Measurements from ENCODE around the gene PSMB9. TPM values are rescaled to one million over a fixed set of nuclear protein-coding genes. Genes with fewer than 3 reads are reported as not detected.

Gene PSMB9
- total RNA-seq, 1 experiment from 2014 or later: 120 TPM

GRCh38 chr6:32855467-32856174, 1.6 kb downstream of the PSMB9 start:
- TF ChIP-seq CTCF (IDR thresholded peaks at IDR 0.05; ENCODE audit: unreplicated experiment): no peak
- Mint-ChIP-seq H3K9me3 (ENCODE audit: low read depth, unreplicated experiment) (no peaks in the 10 kb centered on the region), H3K27me3 (ENCODE audit: unreplicated experiment) (no peaks in the 10 kb centered on the region), H3K4me1 (ENCODE audit: low read depth, unreplicated experiment) (peaks cover 31% of the 10 kb centered on the region), H3K36me3 (ENCODE audit: insufficient read depth, unreplicated experiment) (peaks cover 28% of the 10 kb centered on the region), H3K27ac (ENCODE audit: unreplicated experiment) (no peak overlapping the region), H3K4me3 (ENCODE audit: low read depth, unreplicated experiment) (peak overlapping the region; percentile 100)
- CTCF ChIA-PET: interaction anchor here (0.5 to 4.1 kb wide), 6 partner anchors 11 to 1388 kb away, joined by 3 to 31 read pairs (median 14); partner anchors contain the start of genes PSMB8 and TAP2
- no peak for DNase-seq
- intact Hi-C loops (cut with micrococcal nuclease; ENCODE audit: unreplicated experiment): no loop called here
- BruUV-seq (replicated peaks): no TSS peak

GRCh38 chr6:32857156-32857891, 3.3 kb downstream of the PSMB9 start:
- no peak overlapping the region for H3K4me3 Mint-ChIP-seq (ENCODE audit: low read depth, unreplicated experiment)
- H3K36me3 Mint-ChIP-seq (ENCODE audit: insufficient read depth, unreplicated experiment): peaks cover 32% of the 10 kb centered on the region
- H3K9me3 Mint-ChIP-seq (ENCODE audit: low read depth, unreplicated experiment): no peaks in the 10 kb centered on the region
- BruUV-seq (replicated peaks): no TSS peak
- CTCF ChIA-PET: interaction anchor here (0.7 to 2.9 kb wide), 3 partner anchors 11 to 71 kb away, joined by 4 to 25 read pairs (median 7); partner anchors contain the start of gene TAP2
- no peak for DNase-seq
- H3K27ac Mint-ChIP-seq (ENCODE audit: unreplicated experiment): no peak overlapping the region
- peaks cover 38% of the 10 kb centered on the region for H3K4me1 Mint-ChIP-seq (ENCODE audit: low read depth, unreplicated experiment)
- no peaks in the 10 kb centered on the region for H3K27me3 Mint-ChIP-seq (ENCODE audit: unreplicated experiment)
- intact Hi-C loops (cut with micrococcal nuclease; ENCODE audit: unreplicated experiment): no loop called here
- TF ChIP-seq CTCF (IDR thresholded peaks at IDR 0.05; ENCODE audit: unreplicated experiment): no peak

GRCh38 chr6:32858194-32858593, 4.2 kb downstream of the PSMB9 start:
- Mint-ChIP-seq H3K4me1 (ENCODE audit: low read depth, unreplicated experiment) (peaks cover 36% of the 10 kb centered on the region), H3K27me3 (ENCODE audit: unreplicated experiment) (no peaks in the 10 kb centered on the region), H3K27ac (ENCODE audit: unreplicated experiment) (no peak overlapping the region), H3K9me3 (ENCODE audit: low read depth, unreplicated experiment) (no peaks in the 10 kb centered on the region), H3K36me3 (ENCODE audit: insufficient read depth, unreplicated experiment) (peaks cover 24% of the 10 kb centered on the region), H3K4me3 (ENCODE audit: low read depth, unreplicated experiment) (no peak overlapping the region)
- no peak for DNase-seq
- CTCF ChIA-PET: interaction anchor here (0.7 to 2.9 kb wide), 3 partner anchors 14 to 1022 kb away, joined by 7 to 25 read pairs (median 8); partner anchors contain the start of genes PSMB8 and TAP2
- no TSS peak for BruUV-seq (replicated peaks)
- intact Hi-C loops (cut with micrococcal nuclease; ENCODE audit: unreplicated experiment): no loop called here
- no peak for TF ChIP-seq CTCF (IDR thresholded peaks at IDR 0.05; ENCODE audit: unreplicated experiment)

- TF ChIP-seq CTCF (IDR thresholded peaks at IDR 0.05; ENCODE audit: unreplicated experiment): no peak
- Mint-ChIP-seq H3K27me3 (ENCODE audit: unreplicated experiment) (no peaks in the 10 kb centered on the region), H3K4me3 (ENCODE audit: low read depth, unreplicated experiment) (no peak overlapping the region), H3K36me3 (ENCODE audit: insufficient read depth, unreplicated experiment) (peaks cover 7% of the 10 kb centered on the region), H3K27ac (ENCODE audit: unreplicated experiment) (peak overlapping the region; percentile 86), H3K4me1 (ENCODE audit: low read depth, unreplicated experiment) (peaks cover 24% of the 10 kb centered on the region), H3K9me3 (ENCODE audit: low read depth, unreplicated experiment) (no peaks in the 10 kb centered on the region)
- no TSS peak for BruUV-seq (replicated peaks)
- no peak for DNase-seq
- intact Hi-C loops (cut with micrococcal nuclease; ENCODE audit: unreplicated experiment): loop anchor here (10.0 kb wide), 1 partner anchor 446 kb away; no protein-coding TSS in a partner anchor
- CTCF ChIA-PET: interaction anchor here (1.2 to 2.7 kb wide), 3 partner anchors 11 to 22 kb away, joined by 6 to 35 read pairs (median 9); partner anchors contain the start of gene TAP2
Observed at GRCh38 chr6:32860674-32861073, 6.7 kb downstream of the PSMB9 start.

Measured in Calu3 (cell line).